Memory B cell (primary cell): ENCODE data around the gene ZMIZ2.
"Not testable (repeated sequence)": the region's sequence is repeated elsewhere in the genome, so short reads cannot be mapped to it uniquely, and the experiment has no call there.

Source experiments
- ATAC-seq: fragments of 150-1000 bp; cut with Tn5 transposase; 2 replicates; pipeline ENCODE4 v1.10.0; 2021; ENCODE audit warnings: low read depth, mild to moderate bottlenecking, moderate library complexity
- DNase-seq, 2 donors: peaks; one replicate each; pipeline ENCODE4 v3.0.0; 2022; ENCODE audit warnings: low spot score in 2 of 2
- H3K27ac Mint-ChIP-seq: one replicate; pipeline ENCODE4 v1.8.0; 2022; ENCODE audit warnings: mild to moderate bottlenecking, moderate library complexity, mixed read lengths
- H3K27me3 Mint-ChIP-seq: one replicate; pipeline ENCODE4 v1.8.0; 2022; ENCODE audit warnings: mixed read lengths
- H3K36me3 Mint-ChIP-seq: one replicate; pipeline ENCODE4 v1.8.0; 2022; ENCODE audit warnings: mild to moderate bottlenecking, mixed read lengths
- H3K4me1 Mint-ChIP-seq: one replicate; pipeline ENCODE4 v1.8.0; 2022; ENCODE audit warnings: mixed read lengths
- H3K4me3 Mint-ChIP-seq: one replicate; pipeline ENCODE4 v1.8.0; 2022; ENCODE audit warnings: mild to moderate bottlenecking, moderate library complexity, mixed read lengths
- H3K9me3 Mint-ChIP-seq: one replicate; pipeline ENCODE4 v1.8.0; 2022; ENCODE audit warnings: mixed read lengths

The ZMIZ2 gene

GRCh38 chr7:44713680-44714335, 34.8 kb upstream of the ZMIZ2 start:
- Mint-ChIP-seq H3K36me3 (no peaks in the 10 kb centered on the region), H3K27ac (no peak overlapping the region), H3K27me3 (no peaks in the 10 kb centered on the region), H3K9me3 (no peaks in the 10 kb centered on the region), H3K4me1 (peaks cover 3% of the 10 kb centered on the region), H3K4me3 (no peak overlapping the region)
- ATAC-seq, result no peak
- no peak for DNase-seq

- H3K36me3 Mint-ChIP-seq, result no peaks in the 10 kb centered on the region
- no peak for ATAC-seq
- H3K4me1 Mint-ChIP-seq, result peaks cover 3% of the 10 kb centered on the region
- no peak overlapping the region for H3K4me3 Mint-ChIP-seq
- no peaks in the 10 kb centered on the region for H3K9me3 Mint-ChIP-seq
- H3K27ac Mint-ChIP-seq, result no peak overlapping the region
- no peak for DNase-seq
- no peaks in the 10 kb centered on the region for H3K27me3 Mint-ChIP-seq
Measured at GRCh38 chr7:44716205-44716604, 32.4 kb upstream of the ZMIZ2 start.

- ATAC-seq, result no peak
- no peak overlapping the region for H3K4me3 Mint-ChIP-seq
- no peaks in the 10 kb centered on the region for H3K36me3 Mint-ChIP-seq
- H3K9me3 Mint-ChIP-seq, result no peaks in the 10 kb centered on the region
- H3K4me1 Mint-ChIP-seq, result no peaks in the 10 kb centered on the region
- H3K27ac Mint-ChIP-seq, result no peak overlapping the region
- DNase-seq, result no peak
- H3K27me3 Mint-ChIP-seq, result no peaks in the 10 kb centered on the region
Measured at GRCh38 chr7:44720301-44720700, 28.3 kb upstream of the ZMIZ2 start.

- no peak for ATAC-seq
- peaks cover 2% of the 10 kb centered on the region for H3K27me3 Mint-ChIP-seq
- H3K27ac Mint-ChIP-seq, result no peak overlapping the region
Measured at GRCh38 chr7:44724276-44724675, 24.4 kb upstream of the ZMIZ2 start.

GRCh38 chr7:44726250-44726649, 22.4 kb upstream of the ZMIZ2 start:
- not testable (repeated sequence) for H3K27ac Mint-ChIP-seq

More at GRCh38 chr7:44724276-44724675, 24.4 kb upstream of the ZMIZ2 start:
- Mint-ChIP-seq H3K4me3 (no peak overlapping the region), H3K9me3 (no peaks in the 10 kb centered on the region), H3K36me3 (no peaks in the 10 kb centered on the region), H3K4me1 (no peaks in the 10 kb centered on the region)
- DNase-seq, result no peak

GRCh38 chr7:44727158-44727936, 21.3 kb upstream of the ZMIZ2 start:
- ATAC-seq, result no peak
- Mint-ChIP-seq H3K36me3 (no peaks in the 10 kb centered on the region), H3K27ac (no peak overlapping the region), H3K4me1 (no peaks in the 10 kb centered on the region), H3K9me3 (no peaks in the 10 kb centered on the region), H3K27me3 (peaks cover 2% of the 10 kb centered on the region), H3K4me3 (no peak overlapping the region)
- DNase-seq, result no peak

More at GRCh38 chr7:44726250-44726649, 22.4 kb upstream of the ZMIZ2 start:
- DNase-seq, H3K27me3 Mint-ChIP-seq, H3K4me1 Mint-ChIP-seq, H3K9me3 Mint-ChIP-seq, ATAC-seq, H3K4me3 Mint-ChIP-seq, H3K36me3 Mint-ChIP-seq: not testable (repeated sequence)

GRCh38 chr7:44727937-44728262, 20.7 kb upstream of the ZMIZ2 start:
- H3K27me3 Mint-ChIP-seq, result peaks cover 2% of the 10 kb centered on the region

GRCh38 chr7:44729949-44730590, 18.6 kb upstream of the ZMIZ2 start:
- no peak for DNase-seq
- Mint-ChIP-seq H3K27ac (no peak overlapping the region), H3K27me3 (peaks cover 5% of the 10 kb centered on the region), H3K4me1 (peaks cover 2% of the 10 kb centered on the region), H3K36me3 (no peaks in the 10 kb centered on the region), H3K9me3 (no peaks in the 10 kb centered on the region), H3K4me3 (no peak overlapping the region)
- ATAC-seq, result no peak

More at GRCh38 chr7:44727937-44728262, 20.7 kb upstream of the ZMIZ2 start:
- Mint-ChIP-seq H3K4me1 (no peaks in the 10 kb centered on the region), H3K36me3 (no peaks in the 10 kb centered on the region), H3K9me3 (no peaks in the 10 kb centered on the region), H3K4me3 (no peak overlapping the region), H3K27ac (no peak overlapping the region)
- DNase-seq, result no peak
- no peak for ATAC-seq

GRCh38 chr7:44732971-44733370, 15.7 kb upstream of the ZMIZ2 start:
- not testable (repeated sequence) for H3K36me3 Mint-ChIP-seq

GRCh38 chr7:44733708-44734481, 14.8 kb upstream of the ZMIZ2 start:
- no peaks in the 10 kb centered on the region for H3K9me3 Mint-ChIP-seq
- H3K36me3 Mint-ChIP-seq, result no peaks in the 10 kb centered on the region
- ATAC-seq, result no peak
- H3K4me3 Mint-ChIP-seq, result no peak overlapping the region
- H3K27ac Mint-ChIP-seq, result no peak overlapping the region
- H3K4me1 Mint-ChIP-seq, result peaks cover 7% of the 10 kb centered on the region
- DNase-seq, result no peak
- peaks cover 3% of the 10 kb centered on the region for H3K27me3 Mint-ChIP-seq

More at GRCh38 chr7:44732971-44733370, 15.7 kb upstream of the ZMIZ2 start:
- not testable (repeated sequence) for H3K27me3 Mint-ChIP-seq, ATAC-seq, H3K9me3 Mint-ChIP-seq, H3K27ac Mint-ChIP-seq, DNase-seq, H3K4me1 Mint-ChIP-seq, H3K4me3 Mint-ChIP-seq

GRCh38 chr7:44735403-44736165, 13.1 kb upstream of the ZMIZ2 start:
- ATAC-seq, result peak; percentile 70
- peaks cover 3% of the 10 kb centered on the region for H3K27me3 Mint-ChIP-seq
- no peak for DNase-seq
- H3K4me1 Mint-ChIP-seq, result peaks cover 7% of the 10 kb centered on the region
- H3K36me3 Mint-ChIP-seq, result no peaks in the 10 kb centered on the region
- no peak overlapping the region for H3K4me3 Mint-ChIP-seq
- no peak overlapping the region for H3K27ac Mint-ChIP-seq
- H3K9me3 Mint-ChIP-seq, result no peaks in the 10 kb centered on the region

- Mint-ChIP-seq H3K4me3 (no peak overlapping the region), H3K27me3 (peaks cover 3% of the 10 kb centered on the region), H3K27ac (no peak overlapping the region), H3K4me1 (peaks cover 7% of the 10 kb centered on the region), H3K9me3 (no peaks in the 10 kb centered on the region), H3K36me3 (no peaks in the 10 kb centered on the region)
- no peak for DNase-seq
- no peak for ATAC-seq
Measured at GRCh38 chr7:44736896-44737295, 11.8 kb upstream of the ZMIZ2 start.

- ATAC-seq (no peak), DNase-seq (no peak)
- Mint-ChIP-seq H3K4me1 (peaks cover 9% of the 10 kb centered on the region), H3K4me3 (no peak overlapping the region), H3K36me3 (no peaks in the 10 kb centered on the region), H3K9me3 (no peaks in the 10 kb centered on the region), H3K27ac (no peak overlapping the region), H3K27me3 (peaks cover 3% of the 10 kb centered on the region)
Measured at GRCh38 chr7:44738051-44738723, 10.5 kb upstream of the ZMIZ2 start.
